Sigmoid colon (tissue), 7 donors: ENCODE measurements around the gene A2M. TPM values are rescaled to one million over a fixed set of nuclear protein-coding genes. Genes with fewer than 3 reads are reported as not detected.

ENCODE experiments used
- DNase-seq: peaks from one replicate; pipeline ENCODE4 v3.0.0-alpha.2; 2019
- H3K27ac ChIP-seq, 4 donors: fragments of 200-600 bp; sonication (generic); one replicate each; pipeline ENCODE4 v1.5.1; 2016 to 2019; ENCODE audit warnings: mild to moderate bottlenecking in 1 of 4
- H3K27me3 ChIP-seq, 3 donors: fragments of 200-600 bp; sonication (generic); one replicate each; pipeline ENCODE4 v1.5.1; 2019; ENCODE audit warnings: mild to moderate bottlenecking in 1 of 3
- H3K36me3 ChIP-seq, 4 donors: fragments of 200-600 bp; sonication (generic); one replicate each; pipeline ENCODE4 v1.5.1; 2016 to 2019
- H3K4me1 ChIP-seq, 4 donors: fragments of 200-600 bp; sonication (generic); one replicate each; pipeline ENCODE4 v1.5.1; 2017 to 2019
- H3K4me3 ChIP-seq, 4 donors: fragments of 200-600 bp; sonication (generic); one replicate each; pipeline ENCODE4 v1.5.1; 2017 to 2019; ENCODE audit warnings: mild to moderate bottlenecking in 2 of 4, moderate library complexity in 1 of 4
- H3K9me3 ChIP-seq, 4 donors: fragments of 200-600 bp in 3 of 4; sonication (generic) in 3 of 4; one replicate each; pipeline versions ENCODE4 v1.5.1 to v1.6.1; 2013 to 2019
- CTCF ChIP-seq, 4 experiments: fragments of 450-650 bp in 3 of 4; fragments of 200-600 bp in 1 of 4; IDR thresholded peaks; one replicate each; pipeline ENCODE4 v1.5.1; 2016 to 2019; ENCODE audit warnings: antibody characterized with exemption in 4 of 4, mild to moderate bottlenecking in 3 of 4, moderate library complexity in 2 of 4
- EP300 ChIP-seq, 4 donors: sonication (generic); formaldehyde crosslinking; IDR thresholded peaks; one replicate each; pipeline ENCODE4 v1.6.1; 2017; ENCODE audit warnings: antibody characterized with exemption in 4 of 4
- POLR2A ChIP-seq, 2 donors: fragments of 450-650 bp; IDR thresholded peaks; one replicate each; pipeline ENCODE4 v1.6.1; 2016; ENCODE audit warnings: antibody characterized with exemption in 2 of 2, mild to moderate bottlenecking in 2 of 2, moderate library complexity in 2 of 2
- POLR2AphosphoS5 ChIP-seq, 4 donors: sonication (generic); formaldehyde crosslinking; IDR thresholded peaks; one replicate each; pipeline ENCODE4 v1.6.1; 2017; ENCODE audit warnings: antibody characterized with exemption in 4 of 4
- WGBS, 2 donors: extraction: QIAGEN DNeasy Blood & Tissue Kit; methylation state at CpG; one replicate each; pipeline ENCODE4 v1.1.7; 2013; 5-methylcytosine and 5-hydroxymethylcytosine counted together
- intact Hi-C: fragments of 100-400 bp; cut with DNase I; formaldehyde crosslinking; loops from one replicate; pipeline ENCODE4 v1.15.1; 2023
- polyA plus RNA-seq, 3 donors: library from polyadenylated mRNA; stranded (reverse); fragments of 200-250 nt; gene quantifications; one replicate each; pipeline ENCODE4 v1.2.3, GENCODE V29; 2013
- total RNA-seq, 4 donors: library from RNA; depleted of rRNA; stranded (reverse); fragments of >200 nt; gene quantifications; one replicate each; pipeline ENCODE4 v1.1.0, GENCODE V29; 2016
- donor health status: healthy with polysubstance abuse.
- donor health status: Bipolar disorder and iron deficiency.
- donor health status: healthy.

The A2M gene
- total and polyA plus RNA-seq, 7 donors: 34.2 to 296 (median 195) TPM

- TF ChIP-seq POLR2AphosphoS5 (IDR thresholded peaks at IDR 0.05) (no peak), CTCF (IDR thresholded peaks at IDR 0.05) (no peak), POLR2A (IDR thresholded peaks at IDR 0.05) (no peak), EP300 (IDR thresholded peaks at IDR 0.05) (no peak)
- H3K27me3 ChIP-seq: no peaks in the 10 kb centered on the region
- no peak overlapping the region for H3K4me3 ChIP-seq
- H3K9me3 ChIP-seq: no peaks in the 10 kb centered on the region
- intact Hi-C loops: no loop called here
- H3K36me3 ChIP-seq: peaks cover 6 to 97% (median 52%) of the 10 kb centered on the region in 4 donors
- DNase-seq: no peak
- H3K4me1 ChIP-seq: peaks cover 0 to 8% (median 0%) of the 10 kb centered on the region in 4 donors
- H3K27ac ChIP-seq: no peak overlapping the region
- 78 to 83% methylated on average over 8 of the region's 8 CpGs for WGBS, 2 donors
Measured at GRCh38 chr12:9091891-9092598, 23.7 kb downstream of the A2M start.

GRCh38 chr12:9090220-9090619 lies 25.5 kb downstream of the A2M start:
- Histone ChIP-seq H3K27me3 (no peaks in the 10 kb centered on the region), H3K9me3 (no peaks in the 10 kb centered on the region), H3K4me1 (peaks cover 0 to 8% (median 0%) of the 10 kb centered on the region in 4 donors), H3K36me3 (peaks cover 6 to 97% (median 50%) of the 10 kb centered on the region in 4 donors), H3K4me3 (no peak overlapping the region), H3K27ac (no peak overlapping the region)
- WGBS, 2 donors: 82 to 86% methylated on average over 5 of the region's 5 CpGs
- intact Hi-C loops: no loop called here
- TF ChIP-seq CTCF (IDR thresholded peaks at IDR 0.05) (no peak), POLR2A (IDR thresholded peaks at IDR 0.05) (no peak), POLR2AphosphoS5 (IDR thresholded peaks at IDR 0.05) (no peak)
- DNase-seq: no peak

- H3K4me3 ChIP-seq: no peak overlapping the region
- intact Hi-C loops: no loop called here
- no peaks in the 10 kb centered on the region for H3K27me3 ChIP-seq
- TF ChIP-seq POLR2A (IDR thresholded peaks at IDR 0.05): no peak
- TF ChIP-seq CTCF (IDR thresholded peaks at IDR 0.05): no peak
- TF ChIP-seq POLR2AphosphoS5 (IDR thresholded peaks at IDR 0.05): no peak
- TF ChIP-seq EP300 (IDR thresholded peaks at IDR 0.05): no peak
- H3K27ac ChIP-seq: no peak overlapping the region
- peaks cover 0 to 5% (median 0%) of the 10 kb centered on the region in 4 donors for H3K9me3 ChIP-seq
- peaks cover 3 to 96% (median 40%) of the 10 kb centered on the region in 4 donors for H3K36me3 ChIP-seq
- no peak for DNase-seq
- no peaks in the 10 kb centered on the region for H3K4me1 ChIP-seq
Measured at GRCh38 chr12:9087087-9087835, 28.5 kb downstream of the A2M start.

- peaks cover 0 to 5% (median 0%) of the 10 kb centered on the region in 4 donors for H3K9me3 ChIP-seq
- TF ChIP-seq POLR2A (IDR thresholded peaks at IDR 0.05) (no peak), CTCF (IDR thresholded peaks at IDR 0.05) (no peak), POLR2AphosphoS5 (IDR thresholded peaks at IDR 0.05) (no peak), EP300 (IDR thresholded peaks at IDR 0.05) (no peak)
- intact Hi-C loops: no loop called here
- 25 to 70% methylated on average over 1 of the region's 1 CpG for WGBS, 2 donors
- H3K36me3 ChIP-seq: peaks cover 3 to 96% (median 35%) of the 10 kb centered on the region in 4 donors
- no peak overlapping the region for H3K27ac ChIP-seq
- H3K4me3 ChIP-seq: no peak overlapping the region
- H3K27me3 ChIP-seq: no peaks in the 10 kb centered on the region
- no peak for DNase-seq
- H3K4me1 ChIP-seq: no peaks in the 10 kb centered on the region
Measured at GRCh38 chr12:9086087-9086486, 29.6 kb downstream of the A2M start.
